Measurements from ENCODE around the gene EPX. TPM values are rescaled to one million over a fixed set of nuclear protein-coding genes. Genes with fewer than 3 reads are reported as not detected.

EPX gene
- total RNA-seq (2022; extraction: Qiagen RNA extraction; ENCODE audit: low read depth), result not detected in 5 replicates

GRCh38 chr17:58192612-58193011 lies at the start of gene EPX:
EPX (plus strand) TSS chr17:58192726; CDS start chr17:58192847, 121 bp downstream.

DNA sequence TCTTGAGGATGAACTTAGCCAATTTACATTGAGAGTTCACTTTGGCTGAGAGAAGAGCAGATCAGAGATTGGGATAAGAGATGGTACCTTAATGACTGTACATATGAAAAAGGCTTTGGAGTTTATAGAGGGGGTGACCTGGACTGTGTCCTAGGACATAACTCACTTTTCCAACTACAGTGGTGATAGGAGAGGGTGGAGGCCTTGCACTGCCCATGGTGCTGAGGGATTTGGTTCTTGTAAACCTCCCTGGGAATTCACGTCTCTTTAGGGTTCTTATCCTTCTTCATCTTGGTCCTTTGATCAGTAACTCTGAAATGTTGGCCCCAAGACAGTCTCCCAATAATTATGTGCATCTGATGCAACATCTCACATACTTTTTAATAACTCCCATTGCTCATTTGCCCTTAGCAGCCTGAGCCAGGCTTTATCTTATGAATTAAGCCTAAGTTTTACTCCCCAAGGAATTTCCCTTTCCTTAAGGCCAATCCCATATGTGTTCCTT lies 44.5 kb upstream of the EPX start, which contains the start of gene OR4D1:
Gene OR4D1, plus strand, starts transcription at position 455 of the 505 bp plus-strand sequence. CDS start 6,770 bp downstream, outside the sequence.

DNA sequence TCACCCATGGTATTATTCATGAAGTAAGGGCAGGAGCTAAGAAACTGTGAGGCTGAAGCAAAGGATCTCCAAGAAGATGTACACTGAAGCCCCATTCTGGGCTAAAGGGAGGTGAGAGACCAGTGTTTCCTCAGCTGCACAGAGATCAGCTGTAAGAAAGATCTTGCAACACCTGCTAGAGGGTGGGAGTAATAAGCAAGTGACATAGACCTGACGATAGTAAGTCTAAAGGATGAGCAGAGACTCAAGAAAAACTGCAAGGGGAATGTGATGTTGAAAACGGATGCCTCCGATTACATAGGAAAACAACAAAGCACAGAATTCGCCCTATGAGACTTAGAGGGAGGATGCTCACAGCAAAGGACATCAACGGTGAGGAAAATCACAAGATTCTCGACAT lies 25.8 kb upstream of the EPX start, which contains the start of gene OR4D2:
Gene OR4D2, plus strand, starts transcription at position 301 of the 400 bp plus-strand sequence. CDS start 2,674 bp downstream, outside the sequence.

GRCh38 chr17:58219007-58219788 lies 26.7 kb downstream of the EPX start, which contains the start of gene MKS1:
MKS1 (minus strand) TSS chr17:58219255; CDS start chr17:58219230, 25 bp downstream.

DNA sequence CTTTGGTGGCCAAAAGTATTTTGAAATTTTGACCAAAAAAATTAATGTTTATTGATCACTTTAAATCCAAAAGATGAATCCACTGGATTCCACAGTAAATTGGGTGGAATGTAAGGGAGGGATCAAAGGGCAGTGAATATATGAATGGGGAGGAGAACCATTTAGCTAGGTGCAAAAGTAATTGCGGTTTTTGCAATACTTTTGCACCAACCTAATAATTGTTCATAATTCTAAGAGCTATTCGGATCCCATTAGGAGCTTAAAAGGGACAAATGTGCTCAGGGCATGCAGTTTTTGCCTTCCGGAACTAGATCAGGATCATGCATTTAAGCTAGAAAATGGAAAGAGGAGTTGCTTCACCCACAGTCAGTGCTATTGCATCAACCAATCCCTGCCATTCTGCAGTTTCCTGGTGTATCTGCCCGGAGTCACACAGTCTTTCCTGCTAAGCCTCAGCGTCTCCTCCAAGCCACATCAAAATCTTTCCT lies 45.7 kb downstream of the EPX start, which contains the start of gene LPO:
Gene LPO, plus strand, starts transcription at position 438 of the 488 bp plus-strand sequence. CDS start 4,396 bp downstream, outside the sequence.

Other genes with a start within 250 kb of the EPX start
- gene CUEDC1, start 237.3 kb upstream of the EPX start, total RNA-seq (2022; extraction: Qiagen RNA extraction; ENCODE audit: low read depth), result 47.4 to 55.3 TPM (median 51.3 TPM) in 5 replicates
- 38.2 to 44.4 TPM (median 42.6 TPM) in 5 replicates for gene VEZF1, start 204.5 kb upstream of the EPX start, total RNA-seq (2022; extraction: Qiagen RNA extraction; ENCODE audit: low read depth)
- gene SRSF1, start 185.5 kb upstream of the EPX start, total RNA-seq (2022; extraction: Qiagen RNA extraction; ENCODE audit: low read depth), result 257 to 295 TPM (median 264 TPM) in 5 replicates
- gene DYNLL2, start 109.3 kb upstream of the EPX start, total RNA-seq (2022; extraction: Qiagen RNA extraction; ENCODE audit: low read depth), result 20.0 to 23.6 TPM (median 22.9 TPM) in 5 replicates
- gene OR4D1, start 44.3 kb upstream of the EPX start, total RNA-seq (2022; extraction: Qiagen RNA extraction; ENCODE audit: low read depth), result 0.01 to 0.03 TPM in 2 of 5 replicates, not detected in the others
- gene OR4D2, start 25.7 kb upstream of the EPX start, total RNA-seq (2022; extraction: Qiagen RNA extraction; ENCODE audit: low read depth), result not detected in 5 replicates
- gene MKS1, start 26.5 kb downstream of the EPX start, total RNA-seq (2022; extraction: Qiagen RNA extraction; ENCODE audit: low read depth), result 9.4 to 12.3 TPM (median 12.1 TPM) in 5 replicates
- gene LPO, start 45.9 kb downstream of the EPX start, total RNA-seq (2022; extraction: Qiagen RNA extraction; ENCODE audit: low read depth), result not detected in 5 replicates
- not detected in 5 replicates for gene MPO, start 88.2 kb downstream of the EPX start, total RNA-seq (2022; extraction: Qiagen RNA extraction; ENCODE audit: low read depth)
- gene TSPOAP1, start 136.1 kb downstream of the EPX start, total RNA-seq (2022; extraction: Qiagen RNA extraction; ENCODE audit: low read depth), result not detected in 5 replicates
- 92.6 to 176 TPM (median 152 TPM) in 5 replicates for gene SUPT4H1, start 159.5 kb downstream of the EPX start, total RNA-seq (2022; extraction: Qiagen RNA extraction; ENCODE audit: low read depth)
- 0.12 to 0.61 TPM (median 0.27 TPM) in 5 replicates for gene RNF43, start 224.8 kb downstream of the EPX start, total RNA-seq (2022; extraction: Qiagen RNA extraction; ENCODE audit: low read depth)

Measured in A549 treated with CpdA at 1 μM for 4 hours (cell line).